Mesenchymal stem cell (in vitro differentiated cells and primary cell): ENCODE data around the gene PADI6.

Source experiments
- DNase-seq: peaks from one replicate; pipeline ENCODE4 v3.0.0-alpha.2; 2013
- H2AFZ ChIP-seq: one replicate; pipeline ENCODE4 v1.6.1; 2013; ENCODE audit warnings: low read depth, mild to moderate bottlenecking, control low read depth, inconsistent platforms, low read length, moderate library complexity
- H2AK5ac ChIP-seq: 2 replicates; pipeline ENCODE4 v1.6.1; 2013; ENCODE audit warnings: low read length, moderate library complexity, mild to moderate bottlenecking, inconsistent platforms; ENCODE audit not compliant: severe bottlenecking
- H2BK120ac ChIP-seq: one replicate; pipeline ENCODE4 v1.6.1; 2013; ENCODE audit warnings: low read depth, mild to moderate bottlenecking, inconsistent platforms, low read length, moderate library complexity
- H2BK12ac ChIP-seq, 2 experiments: one replicate each; pipeline ENCODE4 v1.6.1; 2013; ENCODE audit warnings: inconsistent platforms in 2 of 2, low read length in 2 of 2, mild to moderate bottlenecking in 2 of 2, moderate library complexity in 2 of 2, control low read depth in 1 of 2
- H2BK15ac ChIP-seq: one replicate; pipeline ENCODE4 v1.6.1; 2013; ENCODE audit warnings: mild to moderate bottlenecking, low read depth, inconsistent platforms; ENCODE audit not compliant: poor library complexity, severe bottlenecking
- H2BK5ac ChIP-seq: 2 replicates; pipeline ENCODE4 v1.6.1; 2013; ENCODE audit warnings: low read depth, mild to moderate bottlenecking, low read length, control low read depth, inconsistent platforms; ENCODE audit not compliant: poor library complexity, severe bottlenecking
- H3K14ac ChIP-seq, 2 experiments: one replicate each; pipeline ENCODE4 v1.6.1; 2013; ENCODE audit warnings: inconsistent platforms in 2 of 2, low read length in 2 of 2, control low read depth in 1 of 2, mild to moderate bottlenecking in 1 of 2, moderate library complexity in 1 of 2
- H3K18ac ChIP-seq, 2 experiments: one replicate each; pipeline ENCODE4 v1.6.1; 2013; ENCODE audit warnings: inconsistent platforms in 2 of 2, low read length in 2 of 2, control low read depth in 1 of 2, low read depth in 1 of 2, mild to moderate bottlenecking in 1 of 2
- H3K23ac ChIP-seq, 2 experiments: one replicate each; pipeline ENCODE4 v1.6.1; 2013; ENCODE audit warnings: inconsistent platforms in 2 of 2, low read length in 2 of 2, mild to moderate bottlenecking in 2 of 2, moderate library complexity in 2 of 2, control low read depth in 1 of 2
- H3K27ac ChIP-seq: 2 replicates; pipeline ENCODE4 v1.5.1; 2013; ENCODE audit warnings: mild to moderate bottlenecking, moderate library complexity, low read length, control low read depth, inconsistent platforms; ENCODE audit not compliant: poor library complexity, severe bottlenecking
- H3K27me3 ChIP-seq, 2 experiments: 2 replicates each; pipeline versions ENCODE4 v1.6.1 to v1.7.0; 2013; ENCODE audit warnings: low read length in 2 of 2, mild to moderate bottlenecking in 2 of 2, moderate library complexity in 2 of 2, control low read depth in 1 of 2, inconsistent platforms in 1 of 2; ENCODE audit not compliant: control insufficient read depth in 1 of 2, insufficient read depth in 1 of 2
- H3K36me3 ChIP-seq, 2 experiments: 2 replicates each; pipeline versions ENCODE4 v1.6.1 to v1.7.0; 2013; ENCODE audit warnings: low read length in 2 of 2, control low read depth in 1 of 2, inconsistent platforms in 1 of 2, low read depth in 1 of 2, mild to moderate bottlenecking in 1 of 2; ENCODE audit not compliant: insufficient read depth in 2 of 2, control insufficient read depth in 1 of 2
- H3K4ac ChIP-seq, 2 experiments: one replicate each; pipeline ENCODE4 v1.6.1; 2013; ENCODE audit warnings: inconsistent platforms in 2 of 2, low read length in 2 of 2, mild to moderate bottlenecking in 2 of 2, moderate library complexity in 2 of 2, control low read depth in 1 of 2, low read depth in 1 of 2
- H3K4me1 ChIP-seq: 2 replicates; pipeline ENCODE4 v1.6.1; 2013; ENCODE audit warnings: low read depth, low read length, control low read depth; ENCODE audit not compliant: control insufficient read depth, insufficient read depth
- H3K4me2 ChIP-seq: 2 replicates; pipeline ENCODE4 v1.6.1; 2013; ENCODE audit warnings: low read length, mild to moderate bottlenecking, inconsistent platforms; ENCODE audit not compliant: poor library complexity, severe bottlenecking
- H3K4me3 ChIP-seq, 2 experiments: 2 replicates each; pipeline versions ENCODE4 v1.5.1 to v1.7.0; 2013; ENCODE audit warnings: low read length in 2 of 2, mild to moderate bottlenecking in 2 of 2, control low read depth in 1 of 2, low read depth in 1 of 2; ENCODE audit not compliant: insufficient read depth in 1 of 2
- H3K79me1 ChIP-seq: replicated peaks from 2 replicates; pipeline ENCODE4 v1.6.1; 2013; ENCODE audit warnings: mild to moderate bottlenecking, control low read depth, low read length, inconsistent platforms; ENCODE audit not compliant: poor library complexity, severe bottlenecking
- H3K9ac ChIP-seq: 2 replicates; pipeline ENCODE4 v1.7.0; 2013; ENCODE audit warnings: mild to moderate bottlenecking, low read length, moderate library complexity
- H3K9me3 ChIP-seq: 2 replicates; pipeline ENCODE4 v1.7.0; 2013; ENCODE audit warnings: mild to moderate bottlenecking, low read length; ENCODE audit not compliant: control insufficient read depth
- H4K8ac ChIP-seq: one replicate; pipeline ENCODE4 v1.6.1; 2013; ENCODE audit warnings: inconsistent platforms, mild to moderate bottlenecking, low read length, moderate library complexity
- H4K91ac ChIP-seq: one replicate; pipeline ENCODE4 v1.6.1; 2013; ENCODE audit warnings: mild to moderate bottlenecking, low read length, inconsistent platforms
- WGBS: methylation state at CpG from one replicate; pipeline ENCODE4 v1.1.7; 2013; ENCODE audit warnings: mixed read lengths; 5-methylcytosine and 5-hydroxymethylcytosine counted together

The PADI6 gene

GRCh38 chr1:17358557-17358956 lies 13.4 kb upstream of the PADI6 start:
- Histone ChIP-seq H2BK15ac (no peak overlapping the region), H2BK120ac (no peak overlapping the region), H2AFZ (no peak overlapping the region), H4K91ac (no peak overlapping the region), H3K36me3 (no peaks in the 10 kb centered on the region), H3K4me1 (no peaks in the 10 kb centered on the region), H2AK5ac (no peak overlapping the region), H3K79me1 (no peaks in the 10 kb centered on the region), H3K27ac (no peak overlapping the region), H2BK12ac (no peak overlapping the region), H3K9me3 (no peaks in the 10 kb centered on the region), H3K23ac (no peak overlapping the region), H4K8ac (no peak overlapping the region), H3K14ac (no peak overlapping the region), H3K4me3 (no peak overlapping the region), H3K9ac (no peak overlapping the region), H3K4me2 (no peak overlapping the region), H2BK5ac (no peak overlapping the region), H3K27me3 (peaks cover under 1 to 35% of the 10 kb centered on the region in 2 experiments), H3K4ac (no peak overlapping the region), H3K18ac (no peak overlapping the region)
- no peak for DNase-seq
- WGBS = 85% methylated on average over 2 of the region's 4 CpGs

DNA sequence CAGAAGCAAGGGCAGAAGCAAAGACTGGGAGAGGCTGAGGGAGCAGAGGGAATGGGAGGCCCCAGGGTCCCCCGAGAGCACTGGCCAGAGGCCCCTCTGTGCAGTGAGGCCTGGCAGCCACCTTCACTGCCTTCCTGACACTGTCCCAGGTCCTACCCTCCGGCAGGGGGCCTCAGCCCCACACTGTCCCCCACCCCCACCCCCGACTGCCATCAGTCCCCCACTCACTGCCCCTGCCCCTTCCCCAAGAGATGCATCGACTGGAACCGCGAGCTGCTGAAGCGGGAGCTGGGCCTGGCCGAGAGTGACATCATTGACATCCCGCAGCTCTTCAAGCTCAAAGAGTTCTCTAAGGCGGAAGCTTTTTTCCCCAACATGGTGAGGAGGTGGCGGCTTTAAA lies 13.0 kb upstream of the PADI6 start:
- no peak overlapping the region for H3K9ac ChIP-seq
- peaks cover 0 to 37% of the 10 kb centered on the region in 2 experiments for H3K27me3 ChIP-seq
- no peaks in the 10 kb centered on the region for H3K36me3 ChIP-seq
- DNase-seq = no peak
- H4K91ac ChIP-seq = no peak overlapping the region
- no peaks in the 10 kb centered on the region for H3K79me1 ChIP-seq
- H3K4me2 ChIP-seq = no peak overlapping the region
- no peak overlapping the region for H3K18ac ChIP-seq
- no peak overlapping the region for H2BK15ac ChIP-seq
- H3K4me1 ChIP-seq = no peaks in the 10 kb centered on the region
- H3K4ac ChIP-seq = no peak overlapping the region
- H4K8ac ChIP-seq = no peak overlapping the region
- no peak overlapping the region for H2BK120ac ChIP-seq
- 85% methylated on average over 10 of the region's 11 CpGs for WGBS
- H3K4me3 ChIP-seq = no peak overlapping the region
- H2BK12ac ChIP-seq = no peak overlapping the region
- no peak overlapping the region for H2AFZ ChIP-seq
- no peak overlapping the region for H2AK5ac ChIP-seq
- H3K23ac ChIP-seq = no peak overlapping the region
- H2BK5ac ChIP-seq = no peak overlapping the region
- H3K9me3 ChIP-seq = peaks cover 2% of the 10 kb centered on the region
- H3K14ac ChIP-seq = no peak overlapping the region
- H3K27ac ChIP-seq = no peak overlapping the region

DNA sequence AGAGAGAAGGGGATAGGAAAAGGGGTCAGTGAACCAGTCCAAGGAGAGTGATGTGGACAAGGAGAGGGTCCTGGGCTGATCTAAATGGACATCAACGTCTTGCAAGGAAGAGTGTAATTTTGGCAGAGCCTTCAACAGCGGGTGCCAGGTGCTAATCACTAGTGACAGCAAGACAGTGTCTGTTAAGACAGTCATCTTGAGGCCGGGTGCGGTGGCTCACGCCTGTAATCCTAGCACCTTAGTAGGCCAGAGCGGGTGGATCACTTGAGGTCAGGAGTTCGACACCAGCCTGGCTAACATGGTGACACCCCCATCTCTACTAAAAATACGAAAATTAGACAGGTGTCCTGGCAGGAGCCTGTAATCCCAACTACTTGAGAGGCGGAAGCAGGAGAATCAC lies 12.2 kb upstream of the PADI6 start:
- H3K14ac ChIP-seq = no peak overlapping the region
- no peak overlapping the region for H3K4ac ChIP-seq
- peaks cover 8% of the 10 kb centered on the region for H3K9me3 ChIP-seq
- H3K18ac ChIP-seq = no peak overlapping the region
- H2BK12ac ChIP-seq = no peak overlapping the region
- H3K9ac ChIP-seq = no peak overlapping the region
- no peak overlapping the region for H2AK5ac ChIP-seq
- H4K91ac ChIP-seq = no peak overlapping the region
- H2BK120ac ChIP-seq = no peak overlapping the region
- no peak overlapping the region for H3K4me3 ChIP-seq
- DNase-seq = no peak
- no peak overlapping the region for H2BK5ac ChIP-seq
- 88% methylated on average over 9 of the region's 9 CpGs for WGBS
- peaks cover 0 to 34% of the 10 kb centered on the region in 2 experiments for H3K27me3 ChIP-seq
- H3K4me2 ChIP-seq = no peak overlapping the region
- no peak overlapping the region for H2BK15ac ChIP-seq
- no peaks in the 10 kb centered on the region for H3K4me1 ChIP-seq
- no peaks in the 10 kb centered on the region for H3K36me3 ChIP-seq
- H2AFZ ChIP-seq = no peak overlapping the region
- H3K27ac ChIP-seq = no peak overlapping the region
- no peaks in the 10 kb centered on the region for H3K79me1 ChIP-seq
- no peak overlapping the region for H4K8ac ChIP-seq
- H3K23ac ChIP-seq = no peak overlapping the region

DNA sequence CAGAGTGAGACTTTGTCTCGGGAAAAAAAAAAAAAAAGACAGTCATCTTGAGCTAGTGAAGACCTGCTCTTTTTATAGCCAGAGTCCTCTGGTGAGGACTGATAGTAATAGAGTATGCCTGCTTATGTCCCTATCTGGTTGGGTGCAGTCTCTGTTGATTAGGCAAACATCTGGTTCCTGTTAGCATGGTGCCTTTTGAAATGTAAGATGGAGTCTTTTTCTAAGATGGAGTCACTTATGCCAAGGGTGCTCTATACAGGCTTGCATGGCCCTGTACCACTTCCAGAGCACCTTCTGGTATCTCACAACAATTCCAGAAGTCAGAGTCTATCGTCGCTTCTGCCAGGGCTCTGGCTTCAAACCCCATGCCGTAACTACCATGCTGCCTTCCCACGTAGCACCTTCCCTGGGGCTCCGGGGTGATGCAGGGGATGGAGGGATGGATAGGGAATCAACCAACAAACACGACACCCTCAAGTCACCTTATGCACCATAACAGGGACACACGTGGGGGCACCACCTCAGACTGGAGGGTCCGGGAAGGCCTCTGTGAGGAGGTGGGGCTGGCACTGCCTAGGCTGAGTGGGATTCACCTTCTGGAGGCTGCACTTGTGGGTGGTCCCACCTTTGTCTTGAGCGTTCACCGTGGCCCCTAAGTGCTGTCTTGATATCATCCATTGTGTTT lies 11.6 kb upstream of the PADI6 start:
- no peaks in the 10 kb centered on the region for H3K4me1 ChIP-seq
- no peak overlapping the region for H2BK5ac ChIP-seq
- H3K9me3 ChIP-seq = peaks cover 8% of the 10 kb centered on the region
- H3K4me2 ChIP-seq = no peak overlapping the region
- no peak overlapping the region for H2AFZ ChIP-seq
- no peak overlapping the region for H3K4me3 ChIP-seq
- no peak for DNase-seq
- H3K9ac ChIP-seq = no peak overlapping the region
- H3K36me3 ChIP-seq = no peaks in the 10 kb centered on the region
- no peak overlapping the region for H4K91ac ChIP-seq
- no peak overlapping the region for H2BK15ac ChIP-seq
- H3K14ac ChIP-seq = no peak overlapping the region
- H3K27me3 ChIP-seq = peaks cover 0 to 33% of the 10 kb centered on the region in 2 experiments
- no peak overlapping the region for H3K27ac ChIP-seq
- H2BK120ac ChIP-seq = no peak overlapping the region
- 80% methylated on average over 5 of the region's 11 CpGs for WGBS
- no peak overlapping the region for H3K18ac ChIP-seq
- no peak overlapping the region for H2BK12ac ChIP-seq
- H2AK5ac ChIP-seq = no peak overlapping the region
- H3K23ac ChIP-seq = no peak overlapping the region
- H4K8ac ChIP-seq = no peak overlapping the region
- H3K4ac ChIP-seq = no peak overlapping the region
- H3K79me1 ChIP-seq = no peaks in the 10 kb centered on the region
